ENCODE measurements around the gene LAMC1.
A peak's percentile ranks its signal among the peaks of the same experiment; 100 is the strongest.

GRCh38 chr1:183019860-183020259 lies 3.4 kb upstream of the LAMC1 start:
- peak; percentile 14 to 16 (median 16); a peak in 3 of 6 replicates for TF ChIP-seq CTCF (IDR thresholded peaks at IDR 0.05 in 2 of 3, conservative IDR thresholded peaks at IDR 0.05 in 1 of 3; ENCODE audit: borderline replicate concordance in 1 of 3, insufficient read depth in 1 of 3, low read depth in 2 of 3, low read length in 2 of 3)
- TF ChIP-seq EZH2 (IDR thresholded peaks at IDR 0.05): no peak
- TF ChIP-seq YY1 (IDR thresholded peaks at IDR 0.05; ENCODE audit: extremely low read depth, insufficient replicate concordance, low read depth, low read length): no peak
- no peak for TF ChIP-seq ATF3 (IDR thresholded peaks at IDR 0.05)
- TF ChIP-seq POLR2AphosphoS5 (IDR thresholded peaks at IDR 0.05; ENCODE audit: low read depth, low read length): no peak
- no peak for TF ChIP-seq POLR2A (IDR thresholded peaks at IDR 0.05; ENCODE audit: borderline replicate concordance, extremely low read depth, insufficient read depth, insufficient read length)

Data from HCT116 (cell line).